ENCODE data around the gene ARL4A.
"Not testable (repeated sequence)": the region's sequence is repeated elsewhere in the genome, so short reads cannot be mapped to it uniquely, and the experiment has no call there.

Gene ARL4A

GRCh38 chr7:12670000-12670729 is 17.3 kb upstream of the ARL4A start:
- DNase-seq (ENCODE audit: low read depth, low spot score): no peak

- DNase-seq (ENCODE audit: low read depth, low spot score): no peak
Observed at GRCh38 chr7:12670743-12671520, 16.5 kb upstream of the ARL4A start.

- not testable (repeated sequence) for DNase-seq (ENCODE audit: low read depth, low spot score)
Observed at GRCh38 chr7:12673436-12673835, 14.0 kb upstream of the ARL4A start.

GRCh38 chr7:12674053-12674452 is 13.4 kb upstream of the ARL4A start:
- no peak for DNase-seq (ENCODE audit: low read depth, low spot score)

- no peak for DNase-seq (ENCODE audit: low read depth, low spot score)
Observed at GRCh38 chr7:12674861-12675260, 12.6 kb upstream of the ARL4A start.

GRCh38 chr7:12683678-12684585 is 3.5 kb upstream of the ARL4A start:
- DNase-seq (ENCODE audit: low read depth, low spot score): no peak

GRCh38 chr7:12684733-12685132 is 2.7 kb upstream of the ARL4A start:
- no peak for DNase-seq (ENCODE audit: low read depth, low spot score)

GRCh38 chr7:12685550-12685949 is 1.9 kb upstream of the ARL4A start:
- no peak for DNase-seq (ENCODE audit: low read depth, low spot score)

GRCh38 chr7:12686234-12686890 is 1.1 kb upstream of the ARL4A start:
- DNase-seq (ENCODE audit: low read depth, low spot score): peak; percentile 80

- no peak for DNase-seq (ENCODE audit: low read depth, low spot score)
Observed at GRCh38 chr7:12687718-12688171, 312 bp downstream of the ARL4A start.

GRCh38 chr7:12688485-12689170 is 1.2 kb downstream of the ARL4A start:
- not testable (repeated sequence) for DNase-seq (ENCODE audit: low read depth, low spot score)

- DNase-seq (ENCODE audit: low read depth, low spot score): no peak
Observed at GRCh38 chr7:12689451-12689850, 2.0 kb downstream of the ARL4A start.

- no peak for DNase-seq (ENCODE audit: low read depth, low spot score)
Observed at GRCh38 chr7:12690041-12690878, 2.8 kb downstream of the ARL4A start.

- DNase-seq (ENCODE audit: low read depth, low spot score): not testable (repeated sequence)
Observed at GRCh38 chr7:12691388-12691787, 4.0 kb downstream of the ARL4A start.

GRCh38 chr7:12692035-12692434 is 4.6 kb downstream of the ARL4A start:
- DNase-seq (ENCODE audit: low read depth, low spot score): no peak

- no peak for DNase-seq (ENCODE audit: low read depth, low spot score)
Observed at GRCh38 chr7:12692479-12693259, 5.2 kb downstream of the ARL4A start.

GRCh38 chr7:12694817-12695216 is 7.4 kb downstream of the ARL4A start:
- DNase-seq (ENCODE audit: low read depth, low spot score): no peak

- no peak for DNase-seq (ENCODE audit: low read depth, low spot score)
Observed at GRCh38 chr7:12695965-12696364, 8.5 kb downstream of the ARL4A start.

GRCh38 chr7:12699299-12699698 is 11.9 kb downstream of the ARL4A start:
- DNase-seq (ENCODE audit: low read depth, low spot score): no peak

All from activated naive CD8-positive, alpha-beta T cell treated with anti-CD3 and anti-CD28 coated beads, Interleukin-2, amount 50 U/mL, for 16 hours (primary cell).